ENCODE results near the gene AGPAT4.

GRCh38 chr6:161166677-161167076, 107.2 kb downstream of the AGPAT4 start:
- no peak for TF ChIP-seq CTCF (IDR thresholded peaks at IDR 0.05; ENCODE audit: extremely low read depth in 1 of 2, insufficient read depth in 1 of 2, low read depth in 1 of 2, low read length in 2 of 2)
- TF ChIP-seq POLR2A (IDR thresholded peaks at IDR 0.05; ENCODE audit: low read depth, low read length) = no peak
- no peak for TF ChIP-seq POLR2AphosphoS5 (IDR thresholded peaks at IDR 0.05; ENCODE audit: insufficient read depth, low read depth, low read length)
- TF ChIP-seq MAX (IDR thresholded peaks at IDR 0.05; ENCODE audit: insufficient read depth, insufficient read length) = no peak
- no peak for TF ChIP-seq EZH2 (IDR thresholded peaks at IDR 0.05; ENCODE audit: borderline replicate concordance, low read depth, low read length, severe bottlenecking)
- no peak for TF ChIP-seq JUN (IDR thresholded peaks at IDR 0.05; ENCODE audit: borderline replicate concordance, insufficient read depth, insufficient read length, low read depth)
